Central memory CD4-positive, alpha-beta T cell (primary cell): ENCODE results near the gene RIPK4.

ENCODE experiments used
- DNase-seq: peaks from one replicate; pipeline ENCODE4 v3.0.0; 2022

The RIPK4 gene

GRCh38 chr21:41768437-41769042 is 1.7 kb upstream of the RIPK4 start:
- peak; percentile 15 for DNase-seq

- no peak for DNase-seq
Observed at GRCh38 chr21:41767606-41768436, 969 bp upstream of the RIPK4 start.

GRCh38 chr21:41765973-41766882 is 624 bp downstream of the RIPK4 start:
- DNase-seq, result no peak

GRCh38 chr21:41765420-41765821 is 1.4 kb downstream of the RIPK4 start:
- no peak for DNase-seq

- no peak for DNase-seq
Observed at GRCh38 chr21:41764558-41765419, 2.1 kb downstream of the RIPK4 start.

- DNase-seq, result no peak
Observed at GRCh38 chr21:41763996-41764395, 2.9 kb downstream of the RIPK4 start.

- DNase-seq, result no peak
Observed at GRCh38 chr21:41763398-41763931, 3.4 kb downstream of the RIPK4 start.

- no peak for DNase-seq
Observed at GRCh38 chr21:41762753-41763152, 4.1 kb downstream of the RIPK4 start.

GRCh38 chr21:41761934-41762635 is 4.8 kb downstream of the RIPK4 start:
- DNase-seq, result no peak

GRCh38 chr21:41761211-41761933 is 5.5 kb downstream of the RIPK4 start:
- DNase-seq, result no peak

- DNase-seq, result no peak
Observed at GRCh38 chr21:41760411-41760810, 6.4 kb downstream of the RIPK4 start.

- no peak for DNase-seq
Observed at GRCh38 chr21:41759926-41760325, 6.9 kb downstream of the RIPK4 start.

GRCh38 chr21:41759214-41759840 is 7.5 kb downstream of the RIPK4 start:
- DNase-seq, result no peak

- no peak for DNase-seq
Observed at GRCh38 chr21:41758550-41758949, 8.3 kb downstream of the RIPK4 start.

GRCh38 chr21:41755934-41756773 is 10.7 kb downstream of the RIPK4 start:
- DNase-seq, result no peak

GRCh38 chr21:41755258-41755933 is 11.5 kb downstream of the RIPK4 start:
- no peak for DNase-seq

GRCh38 chr21:41754479-41754891 is 12.4 kb downstream of the RIPK4 start:
- no peak for DNase-seq
